Measurements from ENCODE around the gene SLX4IP.

DNA sequence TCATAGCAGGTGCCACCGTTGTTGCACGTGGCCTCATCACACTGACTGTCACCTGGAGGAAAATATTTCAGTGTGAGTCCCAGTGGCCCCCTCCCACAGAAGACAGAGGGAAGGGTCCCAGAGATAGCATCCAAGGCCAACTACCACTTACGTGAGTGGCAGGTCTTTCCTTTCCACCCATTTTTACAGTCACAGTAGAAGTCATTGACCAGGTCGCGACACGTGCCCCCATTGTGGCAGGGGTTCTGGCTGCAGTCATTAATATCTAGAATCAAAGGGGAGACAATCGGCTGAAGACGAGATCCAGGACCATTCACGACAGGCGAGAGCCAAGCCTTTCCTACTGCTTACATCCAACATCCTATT lies 210.1 kb downstream of the SLX4IP start:
- TF ChIP-seq, protein P1, sequence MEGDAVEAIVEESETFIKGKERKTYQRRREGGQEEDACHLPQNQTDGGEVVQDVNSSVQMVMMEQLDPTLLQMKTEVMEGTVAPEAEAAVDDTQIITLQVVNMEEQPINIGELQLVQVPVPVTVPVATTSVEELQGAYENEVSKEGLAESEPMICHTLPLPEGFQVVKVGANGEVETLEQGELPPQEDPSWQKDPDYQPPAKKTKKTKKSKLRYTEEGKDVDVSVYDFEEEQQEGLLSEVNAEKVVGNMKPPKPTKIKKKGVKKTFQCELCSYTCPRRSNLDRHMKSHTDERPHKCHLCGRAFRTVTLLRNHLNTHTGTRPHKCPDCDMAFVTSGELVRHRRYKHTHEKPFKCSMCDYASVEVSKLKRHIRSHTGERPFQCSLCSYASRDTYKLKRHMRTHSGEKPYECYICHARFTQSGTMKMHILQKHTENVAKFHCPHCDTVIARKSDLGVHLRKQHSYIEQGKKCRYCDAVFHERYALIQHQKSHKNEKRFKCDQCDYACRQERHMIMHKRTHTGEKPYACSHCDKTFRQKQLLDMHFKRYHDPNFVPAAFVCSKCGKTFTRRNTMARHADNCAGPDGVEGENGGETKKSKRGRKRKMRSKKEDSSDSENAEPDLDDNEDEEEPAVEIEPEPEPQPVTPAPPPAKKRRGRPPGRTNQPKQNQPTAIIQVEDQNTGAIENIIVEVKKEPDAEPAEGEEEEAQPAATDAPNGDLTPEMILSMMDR (IDR thresholded peaks at IDR 0.05), result no peak
- TF ChIP-seq POLR2A (IDR thresholded peaks at IDR 0.05), result no peak
